ENCODE measurements around the gene NAXD.
"Not testable (repeated sequence)": the region's sequence is repeated elsewhere in the genome, so short reads cannot be mapped to it uniquely, and the experiment has no call there.

NAXD gene

DNA sequence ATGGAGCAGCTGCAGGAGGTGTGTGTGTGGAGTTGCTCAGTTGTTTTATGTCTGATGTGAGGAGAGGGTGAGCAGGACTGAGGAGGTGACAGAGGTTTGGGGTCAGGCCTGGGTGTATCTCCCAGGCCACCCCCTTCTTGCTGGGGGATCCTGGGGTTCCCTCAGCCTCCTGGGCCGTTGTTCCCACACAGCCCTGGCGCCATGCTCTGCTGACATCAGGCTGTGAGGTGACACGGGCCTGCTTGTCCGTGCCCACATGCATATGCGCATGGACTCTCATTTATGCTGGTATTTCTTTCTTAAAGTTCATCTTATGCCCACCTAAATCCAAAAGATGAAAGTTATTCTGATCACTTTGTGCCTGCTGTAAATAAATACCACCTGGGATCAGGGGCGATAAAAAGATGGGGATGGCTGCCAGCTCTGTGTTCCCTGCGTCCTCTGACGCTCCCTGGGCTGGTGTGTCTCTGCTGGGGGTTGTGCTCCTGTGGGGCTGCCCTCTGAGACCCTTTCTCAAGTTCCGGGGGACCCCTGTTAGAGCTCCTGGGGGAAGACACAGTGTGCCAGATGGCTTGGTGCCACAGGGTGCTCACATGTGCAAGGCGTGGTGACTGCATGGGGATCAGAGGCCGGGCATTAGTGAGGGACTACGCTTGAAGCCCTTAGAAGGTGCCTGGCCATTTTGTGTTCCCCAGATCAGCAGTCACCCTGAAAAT lies 12.6 kb downstream of the NAXD start:
- no peak for DNase-seq (ENCODE audit: low spot score)
- TF ChIP-seq CTCF (conservative IDR thresholded peaks at IDR 0.05; ENCODE audit: low read depth): no peak
- no peak overlapping the region; the same call in 1 of the 2 replicates for H3K27ac ChIP-seq
- ChIA-PET CTCF (no interaction called here), POLR2A (ENCODE audit: low non-redundant PET) (no interaction called here)

DNA sequence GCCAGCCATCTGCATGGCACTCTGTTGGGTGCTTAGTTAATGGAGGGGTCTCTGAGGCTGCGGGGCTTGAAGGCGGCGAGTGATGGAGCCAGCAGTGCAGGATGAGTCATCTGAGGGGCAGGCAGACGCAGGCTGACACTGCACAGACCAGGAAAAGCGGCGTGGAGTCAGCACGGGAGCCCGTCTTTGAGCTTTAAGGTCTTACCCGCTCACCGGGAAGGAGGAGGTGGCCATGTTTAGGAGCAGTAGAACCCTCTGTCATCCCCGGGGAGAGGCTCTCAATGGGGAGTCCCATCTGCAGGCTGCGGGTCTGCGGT lies 13.1 kb downstream of the NAXD start:
- no peak for TF ChIP-seq CTCF (conservative IDR thresholded peaks at IDR 0.05; ENCODE audit: low read depth)
- ChIA-PET CTCF (no interaction called here), POLR2A (ENCODE audit: low non-redundant PET) (no interaction called here)
- no peak for DNase-seq (ENCODE audit: low spot score)
- H3K27ac ChIP-seq: no peak overlapping the region

DNA sequence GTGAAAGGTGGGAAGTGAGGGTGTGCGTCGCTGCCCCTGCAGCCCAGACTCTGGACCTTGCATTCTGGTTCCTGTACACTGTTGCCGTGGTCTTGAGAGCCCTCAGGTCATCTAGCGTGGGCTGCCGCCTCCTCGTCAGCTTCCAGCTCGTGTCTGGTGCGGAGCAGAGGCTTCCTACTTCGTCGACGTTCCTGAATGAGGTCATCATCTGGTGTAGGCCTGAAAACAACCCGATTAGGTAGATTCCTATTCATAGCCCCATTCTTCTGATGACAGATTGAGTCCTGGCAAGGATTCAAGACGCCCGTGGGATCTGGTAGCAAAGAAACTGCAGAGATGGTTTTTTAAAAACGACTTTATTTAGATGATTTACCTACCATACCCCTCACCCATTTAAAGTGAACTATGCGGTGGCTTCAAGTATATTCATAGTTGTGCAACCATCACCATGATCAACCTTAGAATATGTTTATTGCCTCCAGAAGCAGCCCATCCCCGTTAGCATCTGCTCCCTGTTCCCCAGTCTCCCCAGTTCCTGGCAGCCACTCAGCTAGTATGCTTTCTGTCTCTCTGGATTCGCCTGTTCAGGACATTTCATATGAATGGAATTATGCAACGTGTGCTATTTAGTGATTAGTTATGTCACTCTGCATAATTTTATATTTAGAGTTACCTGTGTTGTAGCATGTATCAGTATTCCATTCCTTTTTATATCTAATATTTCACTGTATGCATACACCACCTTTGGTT lies 13.8 kb downstream of the NAXD start:
- ChIA-PET POLR2A (ENCODE audit: low non-redundant PET) (no interaction called here), CTCF (no interaction called here)
- no peak for DNase-seq (ENCODE audit: low spot score)
- no peak overlapping the region for H3K27ac ChIP-seq
- TF ChIP-seq CTCF (conservative IDR thresholded peaks at IDR 0.05; ENCODE audit: low read depth): no peak

- ChIA-PET CTCF (no interaction called here), POLR2A (ENCODE audit: low non-redundant PET) (no interaction called here)
- no peak overlapping the region for H3K27ac ChIP-seq
- DNase-seq (ENCODE audit: low spot score): no peak
- no peak for TF ChIP-seq CTCF (conservative IDR thresholded peaks at IDR 0.05; ENCODE audit: low read depth)
These were observed 14.4 kb downstream of the NAXD start for GRCh38 chr13:110629735-110630134.

DNA sequence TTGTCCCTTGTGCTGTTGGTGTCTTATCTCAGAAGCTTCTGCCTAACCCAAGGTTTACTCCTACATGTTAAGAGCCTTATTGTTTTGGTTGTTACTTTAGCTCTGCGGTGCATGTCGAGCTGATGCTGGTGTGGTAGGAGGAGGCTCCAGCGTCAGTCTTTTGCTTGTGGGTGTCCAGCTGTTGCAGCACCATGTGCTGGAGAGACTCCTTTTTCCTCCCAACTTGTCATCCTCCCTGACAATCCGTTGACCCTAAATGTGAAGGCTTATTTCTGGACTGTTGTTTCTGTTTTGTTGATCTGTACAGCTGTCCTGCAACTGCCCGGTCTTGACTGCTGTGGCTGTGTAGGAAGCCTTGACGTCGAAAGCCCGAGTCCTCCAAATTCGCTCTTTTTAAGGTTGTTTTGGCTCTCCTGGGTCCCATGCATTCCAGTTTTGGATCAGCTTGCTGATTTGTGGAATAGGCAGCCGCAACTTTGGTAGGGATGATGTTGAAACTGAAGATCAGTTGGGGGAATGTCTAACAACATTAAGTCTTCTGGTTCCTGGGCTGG lies 15.3 kb downstream of the NAXD start:
- POLR2A ChIA-PET (ENCODE audit: low non-redundant PET): no interaction called here
- DNase-seq (ENCODE audit: low spot score): no peak
- CTCF ChIA-PET: no interaction called here
- H3K27ac ChIP-seq: no peak overlapping the region
- no peak for TF ChIP-seq CTCF (conservative IDR thresholded peaks at IDR 0.05; ENCODE audit: low read depth)

DNA sequence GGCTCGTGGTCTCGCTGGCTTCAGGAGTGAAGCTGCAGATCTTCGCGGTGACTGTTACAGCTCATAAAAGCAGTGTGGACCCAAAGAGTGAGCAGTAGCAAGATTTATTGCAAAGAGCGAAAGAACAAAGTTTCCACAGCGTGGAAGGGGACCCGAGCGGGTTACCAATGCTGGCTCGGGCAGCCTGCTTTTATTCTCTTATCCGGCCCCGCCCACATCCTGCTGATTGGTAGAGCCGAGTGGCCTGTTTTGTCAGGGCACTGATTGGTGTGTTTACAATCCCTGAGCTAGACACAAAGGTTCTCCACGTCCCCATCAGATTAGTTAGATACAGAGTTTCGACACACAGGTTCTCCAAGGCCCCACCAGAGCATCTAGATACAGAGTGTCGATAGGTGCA lies 16.9 kb downstream of the NAXD start:
- CTCF ChIA-PET; POLR2A ChIA-PET (ENCODE audit: low non-redundant PET); DNase-seq (ENCODE audit: low spot score); H3K27ac ChIP-seq: not testable (repeated sequence)

- TF ChIP-seq CTCF (conservative IDR thresholded peaks at IDR 0.05; ENCODE audit: low read depth): no peak
- DNase-seq (ENCODE audit: low spot score): no peak
- H3K27ac ChIP-seq: no peak overlapping the region
- ChIA-PET CTCF (no interaction called here), POLR2A (ENCODE audit: low non-redundant PET) (no interaction called here)
These were observed 18.4 kb downstream of the NAXD start for GRCh38 chr13:110633776-110634175.
